NK-92 treated with Interleukin-12 subunit alpha and Interleukin-12 subunit beta, amount 100 ng/mL, for 24 hours (cell line): ENCODE results near the gene TMEM59.

ENCODE experiments used
- DNase-seq: peaks from one replicate; lab custom pipeline; 2025; lab: John Stamatoyannopoulos, UW

Gene TMEM59

DNA sequence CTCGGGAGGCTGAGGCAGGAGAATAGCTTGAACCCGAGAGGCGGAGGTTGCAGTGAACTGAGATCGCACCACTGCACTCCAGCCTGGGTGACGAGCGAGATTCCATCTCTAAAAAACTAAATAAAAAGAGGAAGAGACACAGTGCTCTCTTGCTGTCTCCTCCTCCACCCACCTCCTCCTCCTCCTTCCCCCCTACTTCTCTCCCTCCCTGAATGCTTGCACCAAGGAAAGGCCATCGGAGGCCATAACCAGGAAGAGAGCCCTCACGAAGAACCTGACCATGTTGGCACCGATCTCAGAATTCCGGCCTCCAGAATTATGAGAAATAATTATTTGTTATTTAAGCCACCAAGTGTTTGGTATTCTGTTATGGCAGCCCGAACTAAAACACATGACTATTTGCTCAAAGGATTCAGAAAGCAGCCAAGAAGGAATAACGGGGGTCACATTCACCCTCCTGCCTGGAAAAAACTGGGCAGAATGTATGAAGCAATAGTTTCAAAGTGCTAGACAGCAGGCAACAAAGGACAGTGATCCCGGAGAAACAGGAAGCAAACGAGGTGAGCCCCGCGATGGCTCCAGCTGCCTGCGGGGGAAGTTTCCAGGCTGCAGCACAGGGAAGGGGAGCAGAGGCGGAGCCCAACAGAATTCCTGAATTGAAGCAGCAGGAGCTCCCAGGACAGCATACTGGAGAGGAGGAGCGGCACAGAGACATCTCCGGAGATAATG lies 70.8 kb downstream of the TMEM59 start:
- DNase-seq, result no peak

- no peak for DNase-seq
Observed at GRCh38 chr1:53981220-53981619, 71.8 kb downstream of the TMEM59 start.

DNA sequence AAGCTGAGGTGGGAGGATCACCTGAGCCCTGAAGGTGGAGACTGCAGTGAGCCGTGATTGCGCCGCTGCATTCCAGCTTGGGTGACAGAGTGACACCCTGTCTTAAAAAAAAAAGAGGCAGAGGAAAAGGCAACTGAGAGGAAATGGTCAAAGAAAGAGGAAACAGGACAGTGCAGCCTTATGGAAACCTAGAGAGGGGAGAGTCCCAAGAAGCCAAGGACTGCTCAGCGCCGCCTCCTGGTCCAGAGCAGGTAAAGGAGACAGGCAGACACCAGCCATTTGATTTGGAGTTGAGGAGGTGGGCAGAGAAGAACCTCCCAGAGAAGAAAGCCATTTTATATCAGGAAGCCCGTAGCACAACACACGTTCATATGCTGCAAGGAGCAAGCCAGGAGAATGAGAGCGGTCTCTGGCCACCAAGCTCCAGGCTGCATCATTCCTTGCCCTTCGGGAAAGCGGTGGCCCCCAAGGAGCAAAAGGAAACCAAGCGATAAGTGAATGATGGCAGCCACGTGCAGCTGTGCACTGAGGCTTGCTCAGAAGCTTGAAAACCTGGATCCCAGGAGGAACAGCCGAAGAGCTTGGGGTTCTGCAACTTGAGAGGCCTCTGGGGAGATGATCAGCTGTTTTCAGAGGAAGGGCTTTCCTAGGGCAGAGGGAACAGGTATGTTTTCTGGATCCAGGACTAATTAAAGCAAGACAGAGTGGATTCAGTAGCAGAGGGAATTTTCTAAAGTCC lies 73.1 kb downstream of the TMEM59 start:
- no peak for DNase-seq
